Kidney tubule cell (primary cell): Measurements from ENCODE around the gene URB1.
"Not testable (repeated sequence)": the region's sequence is repeated elsewhere in the genome, so short reads cannot be mapped to it uniquely, and the experiment has no call there.

ENCODE experiments used
- DNase-seq: peaks from one replicate; pipeline ENCODE4 v3.0.0-alpha.2; 2018; ENCODE audit warnings: low spot score

Gene URB1

GRCh38 chr21:32285476-32285875 lies 107.3 kb downstream of the URB1 start:
- DNase-seq: no peak

GRCh38 chr21:32282992-32283391 lies 109.8 kb downstream of the URB1 start:
- no peak for DNase-seq

GRCh38 chr21:32281531-32281930 lies 111.3 kb downstream of the URB1 start:
- peak; percentile 20 for DNase-seq

GRCh38 chr21:32279377-32279680 lies 113.5 kb downstream of the URB1 start:
- no peak for DNase-seq

- peak; percentile 97 for DNase-seq
These were observed 114.1 kb downstream of the URB1 start, which contains the start of gene MIS18A for GRCh38 chr21:32278518-32279376. Gene MIS18A, minus strand, starts transcription at chr21:32279049. Its CDS starts 35 bp downstream, at chr21:32279014.

GRCh38 chr21:32278103-32278502 lies 114.7 kb downstream of the URB1 start:
- peak; percentile 13 for DNase-seq

- no peak for DNase-seq
These were observed 116.1 kb downstream of the URB1 start for GRCh38 chr21:32276671-32277070.

- DNase-seq: no peak
These were observed 122.1 kb downstream of the URB1 start for GRCh38 chr21:32270748-32271147.

GRCh38 chr21:32265321-32265720 lies 127.5 kb downstream of the URB1 start:
- not testable (repeated sequence) for DNase-seq

- no peak for DNase-seq
These were observed 130.9 kb downstream of the URB1 start for GRCh38 chr21:32261929-32262328.
